ENCODE results near the gene C7orf33. TPM values are rescaled to one million over a fixed set of nuclear protein-coding genes. Genes with fewer than 3 reads are reported as not detected.

C7orf33 gene
- total RNA-seq, 1 experiment from 2014 or later, result not detected

GRCh38 chr7:148571381-148571780 is 19.2 kb upstream of the C7orf33 start:
- H2AFZ ChIP-seq (ENCODE audit: low read length), result no peak overlapping the region
- H3K79me2 ChIP-seq (ENCODE audit: insufficient read depth, low read length), result no peaks in the 10 kb centered on the region
- Mint-ChIP-seq H3K4me1 (peaks cover 22 to 24% of the 10 kb centered on the region in 2 experiments), H3K36me3 (ENCODE audit: insufficient read depth in 1 of 3, low read depth in 3 of 3) (peaks cover 0 to 7% (median 2%) of the 10 kb centered on the region in 3 experiments; a peak in 3 of 7 replicates), H3K9me3 (peaks cover under 1 to 9% of the 10 kb centered on the region in 2 experiments; a peak in 4 of 5 replicates), H3K27ac (no peak overlapping the region), H3K27me3 (ENCODE audit: low read depth) (no peaks in the 10 kb centered on the region; the same call in none of the 2 replicates), H3K4me3 (no peak overlapping the region)
- H3K4me1 ChIP-seq (ENCODE audit: insufficient read depth, low read length), result no peaks in the 10 kb centered on the region; the same call in 1 of the 2 replicates
- no peak overlapping the region for H2BK5ac ChIP-seq (ENCODE audit: insufficient read length, low read length)
- H2BK20ac ChIP-seq (ENCODE audit: low read depth, low read length, poor library complexity, severe bottlenecking), result no peak overlapping the region
- no peak overlapping the region for H4K8ac ChIP-seq (replicated peaks; ENCODE audit: insufficient read length, low read depth, low read length)
- no peak overlapping the region for H2BK120ac ChIP-seq (ENCODE audit: low read depth, low read length, poor library complexity, severe bottlenecking)
- no peaks in the 10 kb centered on the region for H3K23me2 ChIP-seq (ENCODE audit: insufficient read length, low read depth, low read length, poor library complexity, severe bottlenecking)
- H4K5ac ChIP-seq (ENCODE audit: insufficient read length, low read depth, low read length), result no peak overlapping the region
- no peaks in the 10 kb centered on the region for H3K79me1 ChIP-seq (ENCODE audit: insufficient read depth, low read depth, low read length, poor library complexity, severe bottlenecking)
- no peak overlapping the region for H3K4ac ChIP-seq (ENCODE audit: low read depth, low read length)
- no peak overlapping the region for H3K18ac ChIP-seq (ENCODE audit: insufficient read length, low read depth, low read length)
- no peak overlapping the region for H2BK12ac ChIP-seq (ENCODE audit: insufficient read length, low read depth, low read length)
- no peak overlapping the region for H3K4me2 ChIP-seq (ENCODE audit: insufficient read depth, insufficient read length, low read length)
- no peaks in the 10 kb centered on the region for H3K27me3 ChIP-seq (ENCODE audit: insufficient read depth, low read length)
- no peak overlapping the region for H2AK5ac ChIP-seq (ENCODE audit: insufficient read length, low read length)
- H3T11ph ChIP-seq (ENCODE audit: low read length), result no peak overlapping the region
- H3K23ac ChIP-seq (ENCODE audit: insufficient read length, low read depth, low read length), result no peak overlapping the region
- no peaks in the 10 kb centered on the region for H3K9me3 ChIP-seq (ENCODE audit: control insufficient read depth, low read depth, low read length)
- no peak overlapping the region for H2BK15ac ChIP-seq (ENCODE audit: low read depth, low read length)
- no peaks in the 10 kb centered on the region for H4K20me1 ChIP-seq (ENCODE audit: control insufficient read depth, insufficient read depth, insufficient read length)
- no peak for DNase-seq
- no peak for TF ChIP-seq CTCF (conservative IDR thresholded peaks at IDR 0.05)
- no peak overlapping the region for H3K9ac ChIP-seq (ENCODE audit: extremely low read depth, insufficient read length, low read length)
- H3K56ac ChIP-seq (ENCODE audit: insufficient read length, low read depth, low read length), result no peak overlapping the region
- WGBS (ENCODE audit: extremely low coverage, insufficient read length, low lambda C conversion rate), result no CpG with 5 or more reads among the region's 9 CpGs
- no peak overlapping the region for H4K91ac ChIP-seq (ENCODE audit: insufficient read length, low read depth, low read length)
- H3K14ac ChIP-seq (ENCODE audit: insufficient read depth, low read length), result no peak overlapping the region
- no peak overlapping the region for H3K27ac ChIP-seq (ENCODE audit: insufficient read length, low read depth, low read length)

Data from H9 (cell line).